PFSK-1 (cell line): ENCODE measurements around the gene DUSP8.

Experiments used
- FOXP2 ChIP-seq: optimal IDR thresholded peaks from 2 replicates; pipeline ENCODE3; 2011; ENCODE audit warnings: borderline replicate concordance, control low read depth, inconsistent platforms; ENCODE audit not compliant: insufficient read depth; ENCODE audit errors: extremely low read length, extremely low read depth
- POLR2AphosphoS5 ChIP-seq: IDR thresholded peaks from 2 replicates; pipeline ENCODE4 v1.6.1; 2012; ENCODE audit warnings: low read depth, mild to moderate bottlenecking, control low read depth, low read length, moderate library complexity
- REST ChIP-seq, 2 experiments: IDR thresholded peaks; 2 replicates each; pipeline versions ENCODE4 v1.6.1 to v1.8.0; 2011 to 2012; ENCODE audit warnings: low read depth in 2 of 2, low read length in 2 of 2, control low read depth in 1 of 2, inconsistent platforms in 1 of 2, mild to moderate bottlenecking in 1 of 2, moderate library complexity in 1 of 2; ENCODE audit not compliant: insufficient read depth in 1 of 2
- SIN3A ChIP-seq: IDR thresholded peaks from 2 replicates; pipeline ENCODE4 v1.6.1; 2012; ENCODE audit warnings: mild to moderate bottlenecking, low read length, moderate library complexity, borderline replicate concordance; ENCODE audit not compliant: insufficient read depth
- TAF1 ChIP-seq: IDR thresholded peaks from 2 replicates; pipeline ENCODE4 v1.6.1; 2012; ENCODE audit warnings: low read length, control low read depth, borderline replicate concordance; ENCODE audit not compliant: insufficient read depth

Gene DUSP8

GRCh38 chr11:1534171-1534570 is 37.9 kb downstream of the DUSP8 start:
- no peak for TF ChIP-seq TAF1
- TF ChIP-seq SIN3A, result no peak
- no peak for TF ChIP-seq REST (IDR thresholded peaks at IDR 0.05; ENCODE audit: insufficient read depth in 1 of 2, low read depth in 2 of 2, low read length in 2 of 2)
- TF ChIP-seq POLR2AphosphoS5, result no peak
- TF ChIP-seq FOXP2, result no peak

- no peak for TF ChIP-seq SIN3A
- no peak for TF ChIP-seq TAF1
- no peak for TF ChIP-seq FOXP2
- no peak for TF ChIP-seq POLR2AphosphoS5
- no peak for TF ChIP-seq REST (IDR thresholded peaks at IDR 0.05; ENCODE audit: insufficient read depth in 1 of 2, low read depth in 2 of 2, low read length in 2 of 2)
These were observed 38.7 kb downstream of the DUSP8 start for GRCh38 chr11:1533342-1533725.

- TF ChIP-seq REST (IDR thresholded peaks at IDR 0.05; ENCODE audit: insufficient read depth in 1 of 2, low read depth in 2 of 2, low read length in 2 of 2), result no peak
- no peak for TF ChIP-seq FOXP2
- no peak for TF ChIP-seq POLR2AphosphoS5
- TF ChIP-seq TAF1, result no peak
These were observed 39.3 kb downstream of the DUSP8 start for GRCh38 chr11:1532606-1533341.

GRCh38 chr11:1532014-1532586 is 40.0 kb downstream of the DUSP8 start:
- TF ChIP-seq SIN3A, result no peak
- no peak for TF ChIP-seq REST (IDR thresholded peaks at IDR 0.05; ENCODE audit: insufficient read depth in 1 of 2, low read depth in 2 of 2, low read length in 2 of 2)
- no peak for TF ChIP-seq FOXP2
- TF ChIP-seq TAF1, result no peak
- no peak for TF ChIP-seq POLR2AphosphoS5
